GM19397 (cell line): ENCODE results near the gene RALBP1.

Experiments used
- ATAC-seq: cut with Tn5 transposase; IDR thresholded peaks from one replicate; pipeline ENCODE4 v1.9.1; 2021; ENCODE audit warnings: mild to moderate bottlenecking, moderate library complexity; ENCODE audit not compliant: unreplicated experiment

Gene RALBP1

DNA sequence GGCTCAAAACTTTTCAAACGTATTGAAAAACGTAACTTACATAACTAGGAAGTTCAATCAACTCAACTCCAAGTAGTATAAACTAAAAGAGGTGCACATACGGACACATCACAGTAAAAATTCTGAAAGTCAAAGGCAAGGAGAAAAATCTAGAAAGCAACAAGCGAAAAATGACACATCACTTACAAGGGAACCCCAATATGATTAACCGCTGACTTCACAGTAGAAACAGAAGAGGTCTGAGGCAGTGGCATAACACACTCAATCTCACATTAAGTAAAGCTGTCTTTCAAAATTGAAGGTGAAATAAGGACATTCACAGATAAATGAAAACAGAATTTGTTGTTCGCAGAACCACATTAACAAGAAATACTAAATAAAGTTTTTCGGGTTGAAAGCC, 106.4 kb downstream of the RALBP1 start:
- ATAC-seq = no peak

DNA sequence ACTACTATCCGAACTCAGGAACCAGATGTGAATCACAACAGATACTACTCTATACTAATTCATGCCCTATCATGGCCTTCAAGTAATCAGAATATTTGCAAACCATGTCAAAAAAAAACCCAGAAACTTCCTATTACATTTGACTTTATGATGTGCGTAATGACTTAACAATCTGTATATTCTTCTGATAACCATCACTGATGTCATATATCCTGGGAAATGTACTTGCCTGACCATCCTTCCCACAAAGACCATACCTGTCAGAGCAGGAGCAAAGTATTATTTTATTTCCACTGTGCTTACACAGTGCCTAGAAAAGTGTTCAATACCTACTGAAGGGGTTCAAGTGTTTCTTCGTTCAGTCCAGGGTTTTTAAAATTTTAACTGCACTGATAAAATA, 111.5 kb downstream of the RALBP1 start:
- ATAC-seq = no peak
